B cell (primary cell): ENCODE results near the gene EFR3B. TPM values are rescaled to one million over a fixed set of nuclear protein-coding genes. Genes with fewer than 3 reads are reported as not detected.
A peak's percentile ranks its signal among the peaks of the same experiment; 100 is the strongest.

Experiments
- ATAC-seq: fragments of 200-7000 bp; cut with Tn5 transposase; one replicate; pipeline ENCODE4 v1.10.0; 2021; ENCODE audit warnings: low read depth, mild to moderate bottlenecking, moderate number of reproducible peaks, moderate library complexity
- CTCF ChIA-PET: fragments of 350-600 bp; sonication (Branson Sonifier 250); formaldehyde crosslinking; loops from one replicate; lab custom pipeline; 2021; ENCODE audit warnings: antibody characterized with exemption, inconsistent platforms; lab: Charles Lee
- POLR2A ChIA-PET: fragments of 350-600 bp; sonication (Branson Sonifier 250); formaldehyde crosslinking; loops from one replicate; lab custom pipeline; 2021; ENCODE audit warnings: antibody characterized with exemption; lab: Charles Lee
- DNase-seq: peaks from one replicate; pipeline ENCODE4 v3.0.0; 2013
- H2AFZ ChIP-seq: 2 replicates; pipeline ENCODE4 v1.6.1; 2012; ENCODE audit warnings: mild to moderate bottlenecking, low read depth, low read length; ENCODE audit not compliant: insufficient read depth, poor library complexity, severe bottlenecking
- H3K27ac ChIP-seq, 2 donors: 1 replicate in 1 of 2; 2 replicates in 1 of 2; pipeline ENCODE4 v1.5.1; 2012 to 2013; ENCODE audit warnings: low read length in 2 of 2, mild to moderate bottlenecking in 2 of 2, moderate library complexity in 1 of 2
- H3K27me3 ChIP-seq, 4 experiments: fragments of 200-600 bp in 1 of 4; sonication (generic) in 1 of 4; replicated peaks in 1 of 4; 1 replicate in 2 of 4; 2 replicates in 2 of 4; pipeline versions ENCODE4 v1.6.1 to v1.7.0; 2013 to 2016; ENCODE audit warnings: low read length in 3 of 4, mild to moderate bottlenecking in 2 of 4, mixed read lengths in 1 of 4, moderate library complexity in 1 of 4; ENCODE audit not compliant: insufficient read depth in 4 of 4, control insufficient read depth in 3 of 4; ENCODE audit errors: control extremely low read depth in 1 of 4
- H3K36me3 ChIP-seq, 2 experiments: replicated peaks in 1 of 2; 1 replicate in 1 of 2; 2 replicates in 1 of 2; pipeline versions ENCODE4 v1.6.1 to v1.7.1; 2013; ENCODE audit warnings: low read length in 1 of 2; ENCODE audit not compliant: insufficient read depth in 2 of 2, control insufficient read depth in 1 of 2; ENCODE audit errors: control extremely low read depth in 1 of 2, extremely low read depth in 1 of 2
- H3K4me1 ChIP-seq, 2 donors: fragments of 200-600 bp in 1 of 2; sonication (generic) in 1 of 2; 1 replicate in 1 of 2; 2 replicates in 1 of 2; pipeline versions ENCODE4 v1.5.1 to v1.6.1; 2013 to 2017; ENCODE audit warnings: low read length in 2 of 2; ENCODE audit not compliant: control insufficient read depth in 2 of 2, insufficient read depth in 2 of 2
- H3K4me2 ChIP-seq: replicated peaks from 2 replicates; pipeline ENCODE3; 2012; ENCODE audit warnings: mild to moderate bottlenecking, low read depth, low read length; ENCODE audit not compliant: poor library complexity, severe bottlenecking
- H3K4me3 ChIP-seq, 5 experiments: fragments of 200-600 bp in 1 of 5; sonication (generic) in 1 of 5; 1 replicate in 3 of 5; 2 replicates in 2 of 5; pipeline versions ENCODE4 v1.5.1 to v1.7.0; 2011 to 2016; ENCODE audit warnings: low read length in 4 of 5, mild to moderate bottlenecking in 4 of 5, low read depth in 2 of 5, control low read depth in 1 of 5, moderate library complexity in 1 of 5; ENCODE audit not compliant: insufficient read depth in 1 of 5; ENCODE audit errors: control extremely low read depth in 1 of 5, extremely low read depth in 1 of 5
- H3K79me2 ChIP-seq: fragments of 200-600 bp; sonication (generic); one replicate; pipeline ENCODE4 v1.6.0; 2016; ENCODE audit warnings: low read length; ENCODE audit not compliant: control insufficient read depth, insufficient read depth
- H3K9ac ChIP-seq: fragments of 200-600 bp; sonication (generic); 2 replicates; pipeline ENCODE4 v1.6.1; 2017; ENCODE audit warnings: mild to moderate bottlenecking, low read length, moderate library complexity
- H3K9me3 ChIP-seq, 3 donors: one replicate each; pipeline versions ENCODE4 v1.6.1 to v1.7.1; 2013; ENCODE audit warnings: low read length in 2 of 3; ENCODE audit not compliant: control insufficient read depth in 2 of 3, insufficient read depth in 1 of 3; ENCODE audit errors: control extremely low read depth in 1 of 3
- H4K20me1 ChIP-seq: 2 replicates; pipeline ENCODE4 v1.6.0; 2012; ENCODE audit warnings: mild to moderate bottlenecking, low read length; ENCODE audit not compliant: insufficient read depth, control insufficient read depth, poor library complexity, severe bottlenecking
- H3K27ac Mint-ChIP-seq: one replicate; pipeline ENCODE4 v1.8.0; 2021; ENCODE audit warnings: mixed read lengths
- H3K27me3 Mint-ChIP-seq: one replicate; pipeline ENCODE4 v1.8.0; 2021; ENCODE audit warnings: mixed read lengths
- H3K4me1 Mint-ChIP-seq: one replicate; pipeline ENCODE4 v1.8.0; 2021; ENCODE audit warnings: mixed read lengths
- H3K4me3 Mint-ChIP-seq: one replicate; pipeline ENCODE4 v1.8.0; 2021; ENCODE audit warnings: mixed read lengths
- H3K9me3 Mint-ChIP-seq: one replicate; pipeline ENCODE4 v1.8.0; 2022; ENCODE audit warnings: mixed read lengths; ENCODE audit not compliant: insufficient read depth
- CTCF ChIP-seq: fragments of 200-600 bp; IDR thresholded peaks from one replicate; pipeline ENCODE4 v1.8.0; 2022; ENCODE audit warnings: antibody characterized with exemption, mild to moderate bottlenecking
- EZH2 ChIP-seq: IDR thresholded peaks from 2 replicates; pipeline ENCODE4 v1.6.1; 2012; ENCODE audit warnings: borderline replicate concordance, low read depth, mild to moderate bottlenecking, moderate library complexity, low read length; ENCODE audit not compliant: insufficient read depth, poor library complexity, severe bottlenecking
- WGBS: methylation state at CpG from one replicate; pipeline ENCODE4 v1.1.5; 2013; ENCODE audit warnings: missing lambda C conversion rate; ENCODE audit not compliant: insufficient coverage; 5-methylcytosine and 5-hydroxymethylcytosine counted together
- intact Hi-C: fragments of 100-400 bp; cut with micrococcal nuclease; formaldehyde crosslinking; loops from one replicate; pipeline ENCODE4 v1.10.0; 2022
- polyA plus RNA-seq: library from polyadenylated mRNA; depleted of rRNA; stranded (reverse); fragments of >200 nt; gene quantifications from 2 replicates; pipeline ENCODE4 v1.2.3, GENCODE V29; 2012
- total RNA-seq, 2 donors: library from RNA; stranded (reverse); fragments of 120-200 nt in 1 of 2; gene quantifications; 1 replicate in 1 of 2; 2 replicates in 1 of 2; pipeline versions ENCODE4 v1.2.3 to v1.2.4, GENCODE V29; 2013 to 2022

EFR3B gene
- total and polyA plus RNA-seq, 2 donors (not counting 1 experiment from before 2014, with no cell fraction given), result 0.15 TPM; not detected in 1

DNA sequence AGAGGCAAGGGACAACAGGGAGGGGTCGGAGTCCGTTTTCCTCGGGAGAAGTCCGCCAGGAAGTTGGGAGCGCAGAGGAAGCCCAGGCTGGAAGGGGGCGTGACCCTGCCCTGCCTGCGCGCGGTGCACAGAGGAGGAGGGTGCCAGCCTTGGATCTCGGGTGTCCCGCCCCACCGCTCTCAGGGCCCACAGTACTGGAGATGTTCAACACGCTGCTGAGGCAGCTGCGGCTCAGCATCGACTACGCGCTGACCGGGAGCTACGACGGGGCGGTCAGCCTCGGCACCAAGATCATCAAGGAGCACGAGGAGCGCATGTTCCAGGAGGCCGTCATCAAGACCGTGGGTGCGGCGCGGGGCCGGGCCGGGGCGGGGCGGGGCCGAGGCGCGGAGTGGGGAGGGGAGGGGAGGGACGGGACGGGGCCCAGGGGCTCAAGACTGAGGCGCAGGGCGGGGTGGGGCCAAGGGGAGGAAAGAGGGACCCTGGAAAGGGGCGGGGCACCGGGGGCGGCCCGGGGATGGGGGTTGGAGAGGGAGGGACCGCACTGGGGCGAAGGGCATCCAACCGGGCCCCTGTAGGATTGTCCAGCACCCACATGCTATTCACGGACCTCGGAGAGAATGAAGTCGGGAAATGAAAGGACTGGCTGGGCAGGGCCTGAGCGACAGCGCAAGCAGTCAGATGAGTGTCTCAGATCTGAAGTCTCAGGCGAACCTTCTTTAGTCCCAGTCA, 89.9 kb downstream of the EFR3B start:
- Histone ChIP-seq H3K79me2 (no peaks in the 10 kb centered on the region), H2AFZ (peak overlapping the region; percentile 64), H3K9me3 (peaks cover 0 to 10% (median 0%) of the 10 kb centered on the region in 3 donors), H3K4me3 (peak overlapping the region in 3 of 5 experiments; percentile 8 to 39 (median 23)), H3K9ac (peak overlapping the region; percentile 37), H3K27ac (no peak overlapping the region), H3K4me2 (peak overlapping the region; percentile 81), H3K27me3 (peaks cover 0 to 41% (median 22%) of the 10 kb centered on the region in 4 experiments), H3K36me3 (no peaks in the 10 kb centered on the region), H3K4me1 (peaks cover 11 to 18% of the 10 kb centered on the region in 2 donors), H4K20me1 (no peaks in the 10 kb centered on the region)
- Mint-ChIP-seq H3K4me1 (peaks cover 16% of the 10 kb centered on the region), H3K9me3 (no peaks in the 10 kb centered on the region), H3K4me3 (peak overlapping the region; percentile 81), H3K27ac (no peak overlapping the region), H3K27me3 (peaks cover 53% of the 10 kb centered on the region)
- ChIA-PET POLR2A (no interaction called here), CTCF (interaction anchor here (1.1 to 5.2 kb wide), 4 partner anchors 156 to 722 kb away, joined by 3 to 68 read pairs (median 23); no protein-coding TSS in a partner anchor)
- intact Hi-C loops, result no loop called here
- TF ChIP-seq EZH2 (peak; percentile 38), CTCF (no peak)
- no peak for ATAC-seq
- 11% methylated on average over 32 of the region's 53 CpGs for WGBS
- DNase-seq, result peak; percentile 42

DNA sequence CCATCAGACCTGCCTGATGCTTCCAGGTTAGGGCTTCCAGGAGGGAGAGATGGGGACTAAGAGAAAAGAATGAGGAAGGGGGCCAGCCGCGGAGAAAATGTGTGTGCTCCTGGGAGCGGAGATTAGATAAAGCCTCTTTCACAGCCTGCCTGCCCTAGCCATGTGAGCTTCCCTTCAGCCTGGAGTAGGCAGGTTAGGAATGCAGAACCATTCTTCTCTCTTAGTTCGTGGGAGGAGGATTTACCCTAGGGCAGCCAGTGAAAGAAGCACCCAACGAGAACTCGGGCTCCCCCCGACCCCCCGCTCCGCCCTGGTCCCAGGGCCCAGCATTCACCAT, 90.4 kb downstream of the EFR3B start:
- H3K9ac ChIP-seq, result no peak overlapping the region
- no peaks in the 10 kb centered on the region for H3K36me3 ChIP-seq
- no peaks in the 10 kb centered on the region for H3K79me2 ChIP-seq
- peak overlapping the region; percentile 81 for H3K4me2 ChIP-seq
- 79% methylated on average over 5 of the region's 9 CpGs for WGBS
- H3K27ac Mint-ChIP-seq, result no peak overlapping the region
- no peaks in the 10 kb centered on the region for H3K9me3 Mint-ChIP-seq
- DNase-seq (no peak), ATAC-seq (no peak)
- TF ChIP-seq CTCF (no peak), EZH2 (no peak)
- POLR2A ChIA-PET, result no interaction called here
- peak overlapping the region; percentile 73 for H3K4me3 Mint-ChIP-seq
- CTCF ChIA-PET, result interaction anchor here (0.7 to 5.2 kb wide), 3 partner anchors 157 to 722 kb away, joined by 3 to 68 read pairs (median 3); no protein-coding TSS in a partner anchor
- H3K27ac ChIP-seq, result no peak overlapping the region
- peaks cover 0 to 41% (median 23%) of the 10 kb centered on the region in 4 experiments for H3K27me3 ChIP-seq
- H3K4me1 ChIP-seq, result peaks cover 11 to 18% of the 10 kb centered on the region in 2 donors
- H3K4me1 Mint-ChIP-seq, result peaks cover 16% of the 10 kb centered on the region
- H3K27me3 Mint-ChIP-seq, result peaks cover 53% of the 10 kb centered on the region
- H4K20me1 ChIP-seq, result no peaks in the 10 kb centered on the region
- intact Hi-C loops, result no loop called here
- peak overlapping the region in 1 of 5 experiments; percentile 36 for H3K4me3 ChIP-seq
- H2AFZ ChIP-seq, result peak overlapping the region; percentile 64
- peaks cover 0 to 10% (median 0%) of the 10 kb centered on the region in 3 donors for H3K9me3 ChIP-seq
